Progenitor cell of endocrine pancreas (in vitro differentiated cells): ENCODE measurements around the gene NCCRP1. TPM values are rescaled to one million over a fixed set of nuclear protein-coding genes. Genes with fewer than 3 reads are reported as not detected.
A peak's percentile ranks its signal among the peaks of the same experiment; 100 is the strongest.

Experiments used
- DNase-seq: peaks from one replicate; pipeline ENCODE4 v3.0.0; 2021; ENCODE audit warnings: low spot score; ENCODE audit not compliant: unreplicated experiment
- H3K27ac Mint-ChIP-seq: 2 replicates; pipeline ENCODE4 v1.8.0; 2021; ENCODE audit warnings: mild to moderate bottlenecking, moderate library complexity, mixed read lengths
- H3K27me3 Mint-ChIP-seq: 2 replicates; pipeline ENCODE4 v1.8.0; 2021; ENCODE audit warnings: mixed read lengths
- H3K36me3 Mint-ChIP-seq: 2 replicates; pipeline ENCODE4 v1.8.0; 2022; ENCODE audit warnings: mixed read lengths; ENCODE audit not compliant: insufficient read depth
- H3K4me1 Mint-ChIP-seq: 2 replicates; pipeline ENCODE4 v1.8.0; 2021; ENCODE audit warnings: low read depth, mixed read lengths
- H3K4me3 Mint-ChIP-seq: 2 replicates; pipeline ENCODE4 v1.8.0; 2021; ENCODE audit warnings: low read depth, mild to moderate bottlenecking, moderate library complexity, mixed read lengths
- H3K9me3 Mint-ChIP-seq: 2 replicates; pipeline ENCODE4 v1.8.0; 2021; ENCODE audit warnings: low read depth, mixed read lengths
- long read RNA-seq: library from polyadenylated mRNA; unstranded; transcript quantifications from one replicate; pipeline ENCODE4 v2.0.0, GENCODE V29; 2020
- total RNA-seq: library from RNA; stranded (reverse); gene quantifications from 2 replicates; pipeline ENCODE4 v1.2.1, GENCODE V29; 2021
- TF ChIP-seq, protein P1 (sequence below): fragments of 200-600 bp; sonication (generic); IDR thresholded peaks from one replicate; pipeline ENCODE4 v1.5.0; 2021; ENCODE audit warnings: antibody characterized with exemption, mild to moderate bottlenecking; ENCODE audit not compliant: unreplicated experiment

The NCCRP1 gene, protein sequence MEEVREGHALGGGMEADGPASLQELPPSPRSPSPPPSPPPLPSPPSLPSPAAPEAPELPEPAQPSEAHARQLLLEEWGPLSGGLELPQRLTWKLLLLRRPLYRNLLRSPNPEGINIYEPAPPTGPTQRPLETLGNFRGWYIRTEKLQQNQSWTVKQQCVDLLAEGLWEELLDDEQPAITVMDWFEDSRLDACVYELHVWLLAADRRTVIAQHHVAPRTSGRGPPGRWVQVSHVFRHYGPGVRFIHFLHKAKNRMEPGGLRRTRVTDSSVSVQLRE
- 0.89 and 0.93 TPM in 2 replicates for total RNA-seq
- long read RNA-seq, result 0 reads

GRCh38 chr19:39196860-39197562, at the start of gene NCCRP1:
Gene NCCRP1, plus strand, starts transcription at chr19:39196964. Its CDS starts 19 bp downstream, at chr19:39196983.
- DNase-seq, result no peak
- H3K27ac Mint-ChIP-seq, result no peak within 1 kb of the TSS
- H3K4me1 Mint-ChIP-seq, result peaks cover 19% of the 10 kb centered on the region
- peaks cover 60% of the 10 kb centered on the region for H3K27me3 Mint-ChIP-seq
- TF ChIP-seq, protein P1, sequence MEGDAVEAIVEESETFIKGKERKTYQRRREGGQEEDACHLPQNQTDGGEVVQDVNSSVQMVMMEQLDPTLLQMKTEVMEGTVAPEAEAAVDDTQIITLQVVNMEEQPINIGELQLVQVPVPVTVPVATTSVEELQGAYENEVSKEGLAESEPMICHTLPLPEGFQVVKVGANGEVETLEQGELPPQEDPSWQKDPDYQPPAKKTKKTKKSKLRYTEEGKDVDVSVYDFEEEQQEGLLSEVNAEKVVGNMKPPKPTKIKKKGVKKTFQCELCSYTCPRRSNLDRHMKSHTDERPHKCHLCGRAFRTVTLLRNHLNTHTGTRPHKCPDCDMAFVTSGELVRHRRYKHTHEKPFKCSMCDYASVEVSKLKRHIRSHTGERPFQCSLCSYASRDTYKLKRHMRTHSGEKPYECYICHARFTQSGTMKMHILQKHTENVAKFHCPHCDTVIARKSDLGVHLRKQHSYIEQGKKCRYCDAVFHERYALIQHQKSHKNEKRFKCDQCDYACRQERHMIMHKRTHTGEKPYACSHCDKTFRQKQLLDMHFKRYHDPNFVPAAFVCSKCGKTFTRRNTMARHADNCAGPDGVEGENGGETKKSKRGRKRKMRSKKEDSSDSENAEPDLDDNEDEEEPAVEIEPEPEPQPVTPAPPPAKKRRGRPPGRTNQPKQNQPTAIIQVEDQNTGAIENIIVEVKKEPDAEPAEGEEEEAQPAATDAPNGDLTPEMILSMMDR, result no peak
- no peaks in the 10 kb centered on the region for H3K9me3 Mint-ChIP-seq
- peak within 1 kb of the TSS; percentile 16 for H3K4me3 Mint-ChIP-seq
- no peaks in the 10 kb centered on the region for H3K36me3 Mint-ChIP-seq

DNA sequence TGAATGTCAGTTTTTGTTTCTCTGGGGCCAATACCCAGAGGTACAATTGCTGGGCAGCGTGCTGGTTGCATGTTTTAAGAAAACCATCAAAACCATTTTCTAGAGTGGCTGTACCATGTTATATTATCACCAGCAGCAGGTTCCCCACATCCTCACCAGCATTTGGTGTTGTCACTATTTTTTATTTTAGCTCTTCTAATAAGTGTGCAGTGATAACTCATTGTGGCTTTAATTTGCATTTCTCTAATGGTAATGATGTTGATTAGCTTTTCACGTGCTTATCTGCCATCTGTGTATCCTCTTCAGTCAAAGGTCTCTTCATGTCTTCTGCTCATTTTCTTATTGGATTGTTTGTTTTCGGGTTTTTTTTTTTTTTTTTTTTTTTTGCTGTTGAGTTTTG, 49.3 kb upstream of the NCCRP1 start:
- Mint-ChIP-seq H3K4me1 (peaks cover 26% of the 10 kb centered on the region), H3K4me3 (no peak overlapping the region), H3K27me3 (no peaks in the 10 kb centered on the region), H3K27ac (no peak overlapping the region), H3K36me3 (peaks cover 11% of the 10 kb centered on the region), H3K9me3 (peaks cover 4% of the 10 kb centered on the region)
- no peak for DNase-seq
- TF ChIP-seq, protein P1, result no peak

- TF ChIP-seq, protein P1, result no peak
- no peaks in the 10 kb centered on the region for H3K27me3 Mint-ChIP-seq
- peaks cover 26% of the 10 kb centered on the region for H3K4me1 Mint-ChIP-seq
- DNase-seq, result no peak
- no peak overlapping the region for H3K27ac Mint-ChIP-seq
- peaks cover 14% of the 10 kb centered on the region for H3K36me3 Mint-ChIP-seq
- H3K4me3 Mint-ChIP-seq, result no peak overlapping the region
- H3K9me3 Mint-ChIP-seq, result peaks cover 4% of the 10 kb centered on the region
Measured at GRCh38 chr19:39148939-39149529, 47.7 kb upstream of the NCCRP1 start.

DNA sequence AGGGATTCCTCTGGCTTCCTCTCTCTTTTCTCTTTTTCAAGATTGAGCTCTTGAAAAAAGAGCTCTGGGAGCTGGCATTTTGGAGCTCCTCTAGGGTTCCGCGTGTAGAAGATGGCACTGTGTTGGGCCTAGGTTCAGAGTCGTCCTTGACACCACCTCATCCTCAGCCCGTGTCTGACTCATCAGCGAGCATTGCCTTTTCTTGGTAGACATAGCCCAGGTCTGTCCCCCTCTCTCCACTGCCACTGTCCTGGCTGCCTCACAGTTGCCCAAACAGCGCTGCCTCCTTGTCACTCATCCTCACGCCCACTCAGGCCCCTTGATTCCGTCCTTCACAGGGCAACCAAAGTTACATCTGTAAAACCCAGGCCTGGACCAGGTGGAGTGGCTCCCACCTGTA, 46.5 kb upstream of the NCCRP1 start:
- DNase-seq, result no peak
- Mint-ChIP-seq H3K9me3 (peaks cover 4% of the 10 kb centered on the region), H3K27me3 (no peaks in the 10 kb centered on the region), H3K4me3 (no peak overlapping the region), H3K36me3 (peaks cover 18% of the 10 kb centered on the region), H3K4me1 (peaks cover 23% of the 10 kb centered on the region), H3K27ac (no peak overlapping the region)
- TF ChIP-seq, protein P1, result no peak

DNA sequence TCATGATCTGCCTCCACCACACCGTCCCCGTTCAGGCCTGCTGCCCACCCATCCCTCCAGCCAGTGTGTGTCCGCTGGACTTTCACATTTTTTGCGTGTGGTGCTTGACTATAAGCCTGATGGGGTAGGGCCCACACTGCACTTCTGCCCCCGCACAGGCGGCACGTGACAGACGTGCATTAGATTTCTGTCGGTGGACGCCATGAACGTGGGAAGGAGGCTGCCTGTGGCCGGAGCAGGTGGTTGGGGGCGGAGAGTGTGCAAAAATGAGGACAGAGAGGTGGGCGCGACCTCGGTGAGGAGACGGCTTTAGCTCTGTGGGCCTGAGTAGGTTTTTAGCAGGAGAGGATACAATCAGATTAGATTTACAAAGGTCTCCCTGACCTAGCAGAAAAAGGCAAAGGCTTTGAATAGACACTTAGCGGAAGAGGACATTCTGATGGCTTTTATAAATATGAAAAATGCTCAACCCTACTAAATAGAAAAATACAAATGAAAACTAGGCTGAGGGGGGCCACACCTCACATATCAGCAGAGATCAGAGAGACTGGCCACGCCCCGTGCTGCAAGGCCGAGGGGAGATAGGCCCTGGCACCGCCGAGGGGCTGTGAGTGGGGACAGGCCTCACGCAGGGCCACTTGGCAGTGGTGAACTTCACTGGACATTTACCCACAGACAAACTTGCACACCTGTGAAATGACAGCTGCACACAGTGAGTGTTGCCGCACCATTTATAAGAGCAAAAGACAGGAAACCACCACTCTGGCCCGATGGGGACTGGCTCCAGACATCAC, 45.8 kb upstream of the NCCRP1 start:
- H3K4me1 Mint-ChIP-seq, result peaks cover 24% of the 10 kb centered on the region
- H3K36me3 Mint-ChIP-seq, result peaks cover 18% of the 10 kb centered on the region
- H3K4me3 Mint-ChIP-seq, result no peak overlapping the region
- H3K27ac Mint-ChIP-seq, result no peak overlapping the region
- H3K9me3 Mint-ChIP-seq, result peaks cover 4% of the 10 kb centered on the region
- TF ChIP-seq, protein P1, result no peak
- no peaks in the 10 kb centered on the region for H3K27me3 Mint-ChIP-seq
- no peak for DNase-seq
